K562 (cell line): ENCODE data around the gene SHC1. TPM values are rescaled to one million over a fixed set of nuclear protein-coding genes. Genes with fewer than 3 reads are reported as not detected.
"Not testable (repeated sequence)": the region's sequence is repeated elsewhere in the genome, so short reads cannot be mapped to it uniquely, and the experiment has no call there.

Source experiments
- ATF1 ChIP-seq, 2 experiments: fragments of 450-650 bp in 1 of 2; IDR thresholded peaks; 2 replicates each; pipeline ENCODE4 v1.6.1; 2016; ENCODE audit warnings: missing compliant biosample characterization in 1 of 2, missing genetic modification characterization in 1 of 2
- ATF3 ChIP-seq, 2 experiments: fragments of 450-650 bp in 1 of 2; sonication (generic) in 1 of 2; formaldehyde crosslinking in 1 of 2; IDR thresholded peaks in 1 of 2; conservative IDR thresholded peaks in 1 of 2; 2 replicates each; pipeline versions ENCODE4 v1.6.1 to v1.8.1; 2016 to 2023; ENCODE audit warnings: mild to moderate bottlenecking in 2 of 2, moderate library complexity in 2 of 2, inconsistent platforms in 1 of 2, missing genetic modification reagents in 1 of 2
- BCOR ChIP-seq: fragments of 450-650 bp; IDR thresholded peaks from 2 replicates; pipeline ENCODE4 v1.6.1; 2016
- BRD9 ChIP-seq: fragments of 450-650 bp; IDR thresholded peaks from 2 replicates; pipeline ENCODE4 v1.6.1; 2018; ENCODE audit warnings: low read depth; ENCODE audit not compliant: partially characterized antibody
- DPF2 ChIP-seq: fragments of 450-650 bp; IDR thresholded peaks from 2 replicates; pipeline ENCODE4 v1.6.1; 2016
- KDM1A ChIP-seq, 2 experiments: fragments of 450-650 bp; IDR thresholded peaks; 2 replicates each; pipeline ENCODE4 v1.6.1; 2016; ENCODE audit warnings: mild to moderate bottlenecking in 2 of 2
- L3MBTL2 ChIP-seq: fragments of 450-650 bp; IDR thresholded peaks from 2 replicates; pipeline ENCODE4 v1.6.1; 2016; ENCODE audit warnings: mild to moderate bottlenecking, moderate library complexity
- NCOR1 ChIP-seq: fragments of 450-650 bp; IDR thresholded peaks from 2 replicates; pipeline ENCODE4 v1.6.1; 2016; ENCODE audit warnings: mild to moderate bottlenecking, moderate library complexity
- RAD21 ChIP-seq, 2 experiments: fragments of 250-450 bp in 1 of 2; fragments of 450-650 bp in 1 of 2; sonication (Bioruptor Pico) in 1 of 2; formaldehyde crosslinking in 1 of 2; IDR thresholded peaks in 1 of 2; conservative IDR thresholded peaks in 1 of 2; 2 replicates each; pipeline versions ENCODE4 v1.4.0 to v1.8.0; 2020 to 2022; ENCODE audit warnings: mild to moderate bottlenecking in 2 of 2, moderate library complexity in 1 of 2
- RFX1 ChIP-seq: fragments of 450-650 bp; IDR thresholded peaks from 2 replicates; pipeline ENCODE4 v1.6.1; 2016; ENCODE audit warnings: mild to moderate bottlenecking, moderate library complexity
- SMARCA5 ChIP-seq: fragments of 450-650 bp; IDR thresholded peaks from 2 replicates; pipeline ENCODE4 v1.6.1; 2016
- SMARCE1 ChIP-seq: fragments of 450-650 bp; IDR thresholded peaks from 2 replicates; pipeline ENCODE4 v1.7.1; 2016; ENCODE audit warnings: mild to moderate bottlenecking
- ZNF316 ChIP-seq: fragments of 450-650 bp; IDR thresholded peaks from 2 replicates; pipeline ENCODE4 v1.6.1; 2016
- ZNF384 ChIP-seq: IDR thresholded peaks from 2 replicates; pipeline ENCODE4 v1.6.1; 2012; ENCODE audit warnings: low read depth, low read length, improper control_type of control experiment
- polyA plus RNA-seq, 8 experiments: library from polyadenylated mRNA; depleted of rRNA in 4 of 8; stranded (reverse) in 5 of 8; unstranded in 3 of 8; fragments of >200 nt; fragmentation: Nextera tagmentation in 2 of 8; fragmentation: Illumina TruSeq in 1 of 8; extraction: Ambion mirVana in 2 of 8; extraction: Trizol in 1 of 8; gene quantifications; 2 replicates each; pipeline versions ENCODE4 v1.2.1 to v1.2.3, GENCODE V29; 2011 to 2014; ENCODE audit warnings: inconsistent platforms in 1 of 8, missing spikeins in 1 of 8
- total RNA-seq, 7 experiments: library from RNA; depleted of rRNA in 6 of 7; stranded (reverse); fragments of >200 nt in 6 of 7; fragmentation: Illumina TruSeq in 2 of 7; extraction: Trizol in 2 of 7; gene quantifications; 2 replicates each; pipeline versions ENCODE4 v1.2.1 to v1.2.3, GENCODE V29; 2011 to 2021; ENCODE audit warnings: low replicate concordance in 1 of 7

Gene SHC1
- total and polyA plus RNA-seq, 9 of the 15 experiments (the other 6 are each of a cell fraction or from before 2014, with no cell fraction given), result 4.1 to 113 (median 51.9) TPM

- TF ChIP-seq SMARCE1 (peak; percentile 49; the same call in 1 of the 2 replicates), SMARCA5 (peak; percentile 35; the same call in 1 of the 2 replicates), KDM1A (IDR thresholded peaks at IDR 0.05) (peak in 1 of 2 experiments; percentile 50; a peak in 1 of 4 replicates), DPF2 (peak; percentile 78), L3MBTL2 (peak; percentile 28; the same call in 1 of the 2 replicates), BRD9 (peak; percentile 56), BCOR (peak; percentile 80), ZNF316 (peak; percentile 78), ZNF384 (peak; percentile 98), ATF1 (tag; IDR thresholded peaks at IDR 0.05) (0 out of 2 replicates have a peak, but pooled peaks have one; percentile 22), RAD21 (CRISPR knock-in tag; conservative IDR thresholded peaks at IDR 0.05 in 1 of 2, IDR thresholded peaks at IDR 0.05 in 1 of 2) (peak; percentile 27 to 32; a peak in 2 of 4 replicates), RFX1 (peak; percentile 94), NCOR1 (0 out of 2 replicates have a peak, but pooled peaks have one; percentile 11), ATF3 (IDR thresholded peaks at IDR 0.05) (peak; percentile 59; the same call in 1 of the 2 replicates)
- not testable (repeated sequence) for TF ChIP-seq ATF1 (CRISPR knock-in tag; IDR thresholded peaks at IDR 0.05); ATF3 (CRISPR knock-in tag; conservative IDR thresholded peaks at IDR 0.05)
These were observed 24.9 kb upstream of the SHC1 start (continued) for GRCh38 chr1:154995301-154995983.
